GM21367 (cell line): ENCODE measurements around the gene SLC25A41.

ENCODE experiments used
- ATAC-seq: cut with Tn5 transposase; IDR thresholded peaks from one replicate; pipeline ENCODE4 v1.9.1; 2021; ENCODE audit not compliant: unreplicated experiment

The SLC25A41 gene

DNA sequence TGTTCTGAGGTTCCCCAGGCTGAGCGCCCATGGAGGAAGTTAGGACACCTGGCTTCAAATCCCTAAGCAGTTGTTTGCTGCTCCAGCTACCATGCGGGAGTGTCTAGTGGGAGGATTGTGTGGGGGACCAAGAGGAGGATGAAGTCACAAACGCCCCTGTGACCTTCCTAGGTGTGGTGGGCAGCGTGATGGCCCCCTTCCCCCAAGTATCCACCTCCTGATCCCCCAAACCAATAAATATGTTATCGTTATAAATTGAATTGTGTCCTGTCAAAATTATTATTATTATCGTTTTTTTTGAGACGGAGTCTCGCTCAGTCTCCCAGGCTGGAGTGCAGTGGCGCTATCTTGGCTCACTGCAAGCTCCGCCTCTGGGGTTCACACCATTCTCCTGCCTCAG, at the start of gene SLC25A41:
TSS of gene SLC25A41 (minus strand) at position 101 of the 400 bp plus-strand sequence. CDS start at position 31, 70 bp downstream.
- ATAC-seq, result no peak

DNA sequence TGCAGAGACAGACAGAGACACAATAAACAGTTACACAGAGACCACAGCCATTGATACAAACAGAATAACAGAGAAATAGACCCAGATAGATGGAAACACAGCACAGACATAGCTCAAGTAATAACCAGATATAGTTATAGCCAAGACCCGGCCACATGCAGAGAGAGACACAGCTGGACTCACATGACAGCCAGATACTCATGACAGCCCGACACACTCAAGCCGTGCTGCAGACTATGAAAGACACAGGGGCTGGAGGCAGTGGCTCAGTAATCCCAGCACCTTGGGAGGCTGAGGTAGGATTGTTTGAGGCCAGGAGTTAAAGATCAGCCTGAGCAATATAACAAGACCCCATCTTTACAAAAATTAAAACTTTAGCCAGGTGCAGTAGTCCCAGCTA, 49.7 kb upstream of the SLC25A41 start:
- no peak for ATAC-seq

DNA sequence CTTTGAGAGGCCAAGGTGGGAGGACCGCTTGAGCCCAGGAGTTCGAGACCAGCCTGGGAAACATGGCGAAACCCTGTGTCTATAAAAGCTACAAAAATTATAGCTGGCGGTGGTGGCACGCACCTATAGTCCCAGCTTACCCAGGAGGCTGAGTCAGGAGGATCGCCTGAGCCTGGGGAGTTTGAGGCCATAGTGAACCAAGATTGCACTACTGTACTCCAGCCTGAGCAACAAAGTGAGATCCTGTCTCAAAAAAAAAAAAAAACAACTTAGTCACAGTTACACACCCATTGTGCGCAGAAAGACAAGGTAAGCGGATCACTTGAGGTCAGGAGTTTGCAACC, 48.8 kb upstream of the SLC25A41 start:
- no peak for ATAC-seq

DNA sequence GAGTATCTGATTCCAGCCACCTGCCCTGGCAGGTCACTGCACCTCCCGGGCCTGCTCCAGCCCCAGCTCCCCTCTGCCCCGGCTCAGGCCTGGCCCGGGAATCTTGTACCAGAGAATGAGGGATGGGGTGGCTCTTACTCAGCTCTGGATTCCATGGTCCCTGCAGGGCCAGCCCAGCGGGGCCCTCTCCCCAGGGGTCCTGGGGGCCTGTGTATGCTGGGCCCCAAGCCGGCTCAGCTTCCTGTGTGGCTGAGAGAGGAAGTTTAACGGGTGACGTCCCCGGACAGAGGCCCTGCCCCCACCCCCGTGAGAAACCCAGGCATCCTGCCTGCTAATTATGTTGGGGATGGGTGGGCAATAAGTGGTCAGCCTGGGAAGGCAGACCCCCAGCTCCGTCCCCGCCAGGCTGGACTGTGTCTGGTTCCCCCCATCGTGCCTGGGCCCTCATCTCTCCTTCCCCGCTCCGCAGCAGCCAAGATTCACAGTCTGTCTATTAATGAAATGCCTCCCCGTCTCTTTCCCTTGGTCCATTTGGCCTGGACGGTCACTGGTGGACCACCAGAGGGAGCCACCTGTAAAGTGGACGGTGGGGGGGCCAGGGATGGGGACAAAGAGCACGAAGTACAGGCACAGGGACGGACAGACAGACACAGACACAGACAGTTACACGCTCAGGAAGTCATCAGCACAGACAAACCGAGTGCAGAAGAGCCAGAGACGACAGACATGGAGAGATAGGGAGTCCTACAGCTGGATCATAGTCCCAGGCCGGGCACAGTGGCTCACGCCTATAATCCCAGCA, 48.2 kb upstream of the SLC25A41 start, which contains the start of gene DENND1C:
TSS of gene DENND1C (minus strand) at position 247 of the 802 bp plus-strand sequence. CDS start at position 155, 92 bp downstream.
- ATAC-seq, result no peak

DNA sequence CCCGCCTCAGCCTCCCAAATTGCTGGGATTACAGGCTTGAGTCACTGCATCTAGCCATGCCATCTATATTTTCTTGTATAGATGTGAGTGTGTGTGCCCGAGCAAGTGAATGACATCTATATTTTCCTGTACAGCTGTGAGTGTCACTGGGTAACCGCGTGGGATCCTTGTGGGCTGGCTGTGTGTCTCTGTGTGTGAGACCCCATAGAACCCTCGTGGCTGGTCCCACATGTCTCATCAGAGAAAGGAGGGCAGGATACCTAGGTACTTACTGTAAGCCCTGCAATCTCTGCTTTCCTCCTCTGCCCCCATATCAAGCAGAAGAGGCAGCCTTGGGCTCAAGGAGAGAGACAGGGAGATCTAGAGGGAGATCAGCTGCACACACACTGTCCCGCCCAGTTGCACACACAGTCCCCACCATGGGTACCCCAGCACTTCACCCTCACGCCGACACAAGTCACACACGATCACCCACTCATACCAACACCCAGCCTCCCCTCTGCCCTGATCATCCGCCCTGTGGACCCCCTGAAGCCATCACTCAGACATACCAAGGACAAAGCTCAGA, 47.4 kb upstream of the SLC25A41 start:
- no peak for ATAC-seq

DNA sequence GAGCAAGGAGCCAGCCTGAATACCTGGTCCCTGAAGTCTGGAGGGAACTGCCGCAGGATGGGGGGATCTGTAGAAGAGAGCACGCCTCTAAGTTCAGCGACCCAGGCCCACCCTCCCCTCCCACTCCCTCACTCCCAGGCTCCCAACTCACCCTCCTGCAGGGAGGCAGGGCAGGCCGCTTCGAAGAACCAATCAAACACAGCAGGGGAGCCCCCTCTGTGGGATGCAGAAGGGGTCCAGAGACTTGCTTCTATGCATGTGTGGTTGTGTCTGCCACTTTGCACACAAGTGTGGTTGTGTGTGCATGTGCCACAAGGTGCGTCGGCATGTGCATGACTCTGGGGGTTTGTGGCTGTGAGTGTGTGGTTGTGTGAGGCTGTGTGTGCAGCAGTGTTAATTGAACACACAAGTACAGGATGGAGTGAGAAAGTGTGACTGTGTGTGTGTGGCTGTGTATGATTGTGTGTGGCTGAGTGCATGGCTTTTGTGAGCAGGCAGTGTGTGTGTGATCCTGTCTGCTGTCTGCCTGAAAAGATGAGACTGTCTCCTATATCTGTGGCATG, 46.4 kb upstream of the SLC25A41 start:
- ATAC-seq, result no peak

DNA sequence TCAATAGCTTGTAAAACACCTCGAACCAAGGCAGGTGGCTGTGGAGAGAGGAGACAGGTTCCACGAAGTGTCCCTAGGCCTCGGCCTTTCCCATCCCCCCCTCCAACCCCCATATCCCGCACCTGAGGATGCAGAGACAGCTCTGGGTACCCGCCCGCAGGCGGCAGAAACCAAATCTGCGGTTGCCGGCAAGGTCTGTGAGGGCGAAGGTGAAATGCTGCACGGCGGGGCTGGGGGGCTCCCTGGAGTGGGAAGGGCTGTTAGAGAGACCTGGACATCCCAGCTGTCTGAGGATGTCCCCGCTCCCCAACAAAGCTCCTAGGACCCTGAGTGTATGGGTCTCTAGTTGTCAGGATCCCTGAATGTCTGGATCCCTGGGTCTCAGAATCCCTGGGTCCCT, 45.3 kb upstream of the SLC25A41 start:
- no peak for ATAC-seq

DNA sequence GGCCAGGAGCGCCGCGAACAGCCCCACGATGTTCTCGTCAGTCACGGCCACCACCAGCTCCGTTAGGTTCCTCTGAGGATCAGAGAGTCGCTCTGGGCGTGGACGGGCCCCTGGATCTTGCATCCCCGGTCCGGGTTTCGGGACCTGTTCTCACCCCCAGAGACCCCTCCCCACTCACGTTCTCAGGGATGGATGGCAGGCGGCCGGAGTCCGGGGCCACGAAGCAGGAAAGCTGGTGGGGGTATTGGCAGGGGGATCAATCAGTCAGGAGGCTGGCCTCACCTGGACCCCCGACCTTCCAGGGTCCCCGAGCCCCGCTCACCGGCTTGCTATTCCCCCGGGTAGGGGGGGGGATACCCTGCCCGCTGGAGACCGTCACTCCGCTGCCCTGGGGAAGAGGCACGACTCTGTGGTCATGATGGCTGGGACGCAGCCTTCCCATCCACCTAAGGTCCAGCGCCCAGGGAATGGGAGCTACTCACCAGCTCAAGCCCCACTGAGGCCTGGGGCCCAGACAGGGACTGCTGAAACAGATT, 43.4 kb upstream of the SLC25A41 start:
- ATAC-seq, result no peak

DNA sequence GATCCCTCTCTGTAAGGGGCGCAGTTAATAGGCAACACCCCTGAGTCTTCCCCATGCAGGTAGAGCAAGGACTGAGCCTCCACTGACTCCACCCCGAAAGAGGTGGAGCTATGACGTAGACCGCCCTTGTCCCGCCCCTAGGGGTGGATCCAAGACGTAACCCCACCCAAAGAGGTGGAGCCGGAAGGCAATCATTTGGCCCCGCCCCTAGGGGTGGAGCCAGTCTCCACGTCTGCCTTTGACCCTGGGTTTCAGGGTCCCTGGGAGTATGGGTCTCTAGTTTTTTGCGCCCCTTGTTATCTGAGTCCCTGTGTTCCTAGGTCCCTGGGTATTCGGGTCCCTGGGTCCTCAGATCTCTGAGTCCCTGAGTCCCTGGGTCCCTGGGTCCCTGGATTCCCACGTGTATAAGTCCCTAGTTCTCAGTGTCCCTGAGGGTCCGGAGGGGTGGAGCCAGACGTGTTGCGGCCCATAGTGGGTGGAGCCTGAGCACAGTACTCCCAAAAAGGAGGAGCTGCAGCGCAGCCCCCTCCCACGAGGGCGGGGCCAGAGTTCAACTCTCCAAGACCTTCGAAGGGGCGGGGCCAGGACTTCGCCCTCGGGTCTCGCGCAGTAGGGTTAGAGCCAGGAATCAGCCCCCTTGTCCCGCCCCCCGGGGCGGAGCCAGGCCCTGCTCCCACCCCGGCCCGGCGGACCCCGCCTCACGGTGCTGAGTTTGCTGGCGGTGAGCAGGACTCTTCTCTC, 42.8 kb upstream of the SLC25A41 start:
- no peak for ATAC-seq

DNA sequence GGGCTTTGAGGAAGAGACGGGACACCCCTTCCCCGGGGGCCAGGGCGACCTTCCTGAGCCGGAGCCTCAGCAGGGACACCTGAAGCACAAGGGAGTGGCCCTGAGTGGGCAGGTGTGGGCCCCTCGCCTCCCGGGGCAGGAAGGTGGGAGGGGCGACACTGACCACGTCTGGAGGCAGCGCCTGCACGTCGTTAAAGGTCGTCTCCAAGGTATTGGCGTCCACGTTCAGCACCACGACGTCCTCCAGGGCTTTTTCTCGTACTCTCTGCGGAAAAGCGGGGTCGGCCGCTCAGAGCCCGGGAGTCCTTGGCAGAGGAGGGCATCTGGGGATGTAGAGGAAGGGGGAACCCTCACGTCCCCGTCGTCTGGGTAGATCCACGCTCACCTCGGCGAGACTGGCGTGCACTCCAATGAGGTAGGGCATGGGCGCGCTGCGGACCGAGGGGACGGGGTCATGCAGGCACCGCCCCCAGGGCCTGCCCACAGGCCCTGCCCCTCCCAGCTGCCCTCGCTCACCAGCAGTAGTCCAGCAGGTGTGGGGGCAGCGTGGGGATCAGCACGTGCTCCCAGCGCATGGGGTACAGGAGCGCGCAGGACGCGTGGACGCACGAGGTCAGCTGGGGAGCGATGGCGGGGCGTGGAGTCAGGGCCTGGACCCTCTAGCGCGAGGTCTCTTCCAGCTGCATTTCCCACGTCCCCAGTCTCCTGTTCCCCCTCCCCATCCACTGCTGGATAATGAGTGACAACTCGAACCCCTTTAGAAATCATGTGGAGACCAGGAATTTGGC, 42.0 kb upstream of the SLC25A41 start:
- ATAC-seq, result no peak

DNA sequence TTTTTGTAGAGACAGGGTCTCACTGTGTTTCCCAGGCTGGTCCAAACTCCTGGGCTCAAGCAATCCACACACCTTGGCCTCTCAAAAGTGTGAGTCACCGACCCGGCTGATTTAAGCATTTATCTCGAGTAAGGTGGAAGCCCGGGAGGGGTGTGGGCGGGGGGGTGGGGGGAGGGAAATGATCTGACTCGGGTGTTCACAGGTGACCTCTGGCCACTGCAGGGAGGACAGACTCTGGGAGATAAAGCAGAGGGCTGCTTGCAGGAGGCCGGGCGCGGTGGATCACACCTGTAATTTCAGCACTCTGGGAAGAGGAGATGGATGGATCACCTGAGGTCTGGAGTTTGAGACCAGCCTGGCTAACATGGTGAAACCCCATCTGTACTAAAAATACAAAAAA, 40.1 kb upstream of the SLC25A41 start:
- no peak for ATAC-seq

DNA sequence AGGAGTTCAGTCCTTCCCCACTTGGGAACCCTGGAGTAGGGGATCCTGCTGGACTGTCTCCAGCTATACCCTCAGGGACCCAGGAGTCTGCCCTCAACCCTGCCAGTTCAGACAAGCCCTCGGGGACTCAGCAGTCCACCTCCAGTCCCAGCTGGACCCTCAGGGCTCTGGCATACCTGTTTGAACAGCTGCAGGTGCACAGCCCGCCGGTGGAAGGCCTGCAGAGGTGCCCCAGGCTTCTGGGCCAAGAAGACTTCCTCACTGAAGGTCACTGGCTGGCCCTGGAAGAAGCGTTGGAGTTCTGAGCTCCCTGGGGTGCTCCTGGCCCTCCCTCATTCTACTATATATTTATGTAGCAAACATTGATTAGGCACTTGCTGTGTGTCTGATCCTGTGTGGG, 39.1 kb upstream of the SLC25A41 start:
- ATAC-seq, result no peak

DNA sequence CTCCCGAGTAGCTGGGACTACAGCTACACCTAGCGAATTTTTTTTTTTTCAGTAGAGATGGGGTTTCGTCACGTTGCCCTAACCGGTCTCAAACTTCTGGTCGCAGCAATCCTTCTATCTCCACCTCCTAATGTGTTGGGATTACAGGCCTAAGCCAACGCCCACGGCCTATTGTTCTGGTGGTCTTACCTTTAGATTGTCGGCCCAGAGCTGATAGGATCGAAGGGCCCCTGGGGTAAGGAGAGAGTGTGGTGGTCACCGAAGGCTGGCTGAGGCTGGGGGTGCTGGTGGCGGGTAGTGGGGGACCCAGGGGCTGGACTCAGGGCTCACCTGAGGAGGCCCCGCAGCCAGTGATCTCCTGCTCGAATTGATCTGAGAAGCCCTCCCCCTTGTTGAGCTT, 37.5 kb upstream of the SLC25A41 start:
- no peak for ATAC-seq

DNA sequence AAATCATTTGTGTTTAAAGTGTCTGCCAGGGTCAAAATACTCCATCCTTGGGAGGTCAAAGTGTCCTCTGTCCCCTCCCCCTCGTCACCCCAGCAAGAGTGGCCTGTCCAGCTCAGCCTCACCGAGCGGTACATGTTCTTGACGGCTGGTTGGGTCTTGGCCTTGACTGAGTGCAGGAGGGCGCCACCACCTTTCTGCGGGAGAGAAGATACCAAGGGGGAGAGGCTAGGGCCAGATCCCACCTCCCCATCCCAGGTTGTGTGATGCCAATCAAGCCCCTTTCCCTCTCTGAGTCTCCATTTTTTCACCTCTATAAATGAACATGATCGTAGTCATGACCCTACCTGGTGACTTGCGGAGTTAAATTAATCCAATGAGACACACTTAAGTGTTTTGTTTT, 36.6 kb upstream of the SLC25A41 start:
- no peak for ATAC-seq

DNA sequence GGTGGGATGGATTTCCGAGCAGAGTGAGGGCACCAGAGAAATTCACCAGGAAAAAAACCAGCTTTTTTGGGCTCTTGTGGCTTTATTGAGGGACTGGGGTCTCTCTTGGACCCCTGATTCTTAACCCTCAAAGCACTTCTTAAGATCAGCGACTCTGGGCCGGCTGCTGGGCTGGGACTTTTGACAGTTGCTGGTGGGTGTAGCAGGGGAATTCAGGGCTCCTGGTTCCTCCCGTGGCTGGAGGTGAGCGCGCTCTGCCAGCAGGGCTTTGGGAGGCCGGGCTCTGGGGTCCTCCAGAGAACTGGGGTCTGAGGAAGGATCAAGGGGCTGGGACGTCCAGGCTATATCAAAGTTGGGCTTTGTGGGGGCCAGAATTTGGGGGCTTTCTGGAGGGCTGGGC, 33.8 kb upstream of the SLC25A41 start:
- no peak for ATAC-seq

DNA sequence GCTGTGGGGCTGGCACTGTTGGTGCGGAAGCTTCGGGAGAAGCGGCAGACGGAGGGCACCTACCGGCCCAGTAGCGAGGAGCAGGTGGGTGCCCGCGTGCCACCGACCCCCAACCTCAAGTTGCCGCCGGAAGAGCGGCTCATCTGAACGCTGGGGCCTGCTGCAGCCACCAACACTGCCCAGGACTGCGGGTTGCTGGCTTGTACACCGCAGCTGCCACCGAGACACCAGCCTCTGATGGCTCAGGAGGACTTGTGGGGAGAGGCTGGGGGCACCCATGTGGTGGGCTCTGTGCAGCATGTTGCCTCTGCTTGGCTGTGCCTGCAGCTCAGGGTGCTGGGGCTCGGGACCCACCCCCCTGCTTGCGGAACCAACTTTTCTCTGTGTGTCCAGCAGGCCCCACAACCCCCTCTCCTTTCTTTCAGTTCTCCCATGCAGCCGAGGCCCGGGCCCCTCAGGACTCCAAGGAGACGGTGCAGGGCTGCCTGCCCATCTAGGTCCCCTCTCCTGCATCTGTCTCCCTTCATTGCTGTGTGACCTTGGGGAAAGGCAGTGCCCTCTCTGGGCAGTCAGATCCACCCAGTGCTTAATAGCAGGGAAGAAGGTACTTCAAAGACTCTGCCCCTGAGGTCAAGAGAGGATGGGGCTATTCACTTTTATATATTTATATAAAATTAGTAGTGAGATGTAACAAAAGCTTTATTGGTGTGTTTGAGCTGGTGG, 33.1 kb upstream of the SLC25A41 start:
- ATAC-seq, result no peak

DNA sequence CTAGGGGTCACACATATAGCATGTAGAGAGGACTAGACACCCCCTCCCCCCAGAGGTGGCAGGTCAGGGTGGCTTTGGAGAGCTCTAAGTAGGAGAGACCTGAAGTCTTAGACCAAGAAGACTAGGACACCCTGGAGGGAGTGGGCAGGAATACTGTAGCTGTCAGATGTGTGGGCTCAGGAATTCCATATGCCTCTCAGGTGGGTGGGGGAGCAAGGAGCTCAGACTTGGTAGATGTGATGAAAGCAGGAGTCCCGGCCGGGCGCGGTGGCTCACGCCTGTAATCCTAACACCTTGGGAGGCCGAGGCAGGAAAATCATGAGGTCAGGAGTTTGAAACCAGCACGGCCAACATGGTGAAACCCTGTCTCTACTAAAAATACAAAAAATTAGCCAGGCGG, 32.1 kb upstream of the SLC25A41 start:
- no peak for ATAC-seq

DNA sequence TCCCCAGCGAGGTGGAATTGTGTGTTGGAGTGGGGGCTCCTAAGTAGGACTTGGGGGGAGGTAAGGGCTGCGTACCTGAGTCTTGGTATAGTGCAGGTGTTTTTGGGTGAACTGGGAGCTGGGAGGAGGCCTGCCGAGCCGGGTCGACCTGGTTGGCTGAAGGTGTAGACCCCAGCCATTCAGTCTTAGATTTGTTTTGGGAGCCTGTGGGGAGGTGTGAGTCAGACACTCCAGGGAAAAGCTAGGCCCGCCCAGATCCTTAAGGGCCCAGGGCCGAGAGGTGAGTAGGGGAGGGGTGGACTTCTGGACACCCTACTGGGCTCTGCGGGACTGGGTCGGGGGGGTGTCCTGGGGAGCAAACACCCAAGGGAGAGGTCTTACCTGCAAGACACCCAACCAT, 31.4 kb upstream of the SLC25A41 start:
- no peak for ATAC-seq

DNA sequence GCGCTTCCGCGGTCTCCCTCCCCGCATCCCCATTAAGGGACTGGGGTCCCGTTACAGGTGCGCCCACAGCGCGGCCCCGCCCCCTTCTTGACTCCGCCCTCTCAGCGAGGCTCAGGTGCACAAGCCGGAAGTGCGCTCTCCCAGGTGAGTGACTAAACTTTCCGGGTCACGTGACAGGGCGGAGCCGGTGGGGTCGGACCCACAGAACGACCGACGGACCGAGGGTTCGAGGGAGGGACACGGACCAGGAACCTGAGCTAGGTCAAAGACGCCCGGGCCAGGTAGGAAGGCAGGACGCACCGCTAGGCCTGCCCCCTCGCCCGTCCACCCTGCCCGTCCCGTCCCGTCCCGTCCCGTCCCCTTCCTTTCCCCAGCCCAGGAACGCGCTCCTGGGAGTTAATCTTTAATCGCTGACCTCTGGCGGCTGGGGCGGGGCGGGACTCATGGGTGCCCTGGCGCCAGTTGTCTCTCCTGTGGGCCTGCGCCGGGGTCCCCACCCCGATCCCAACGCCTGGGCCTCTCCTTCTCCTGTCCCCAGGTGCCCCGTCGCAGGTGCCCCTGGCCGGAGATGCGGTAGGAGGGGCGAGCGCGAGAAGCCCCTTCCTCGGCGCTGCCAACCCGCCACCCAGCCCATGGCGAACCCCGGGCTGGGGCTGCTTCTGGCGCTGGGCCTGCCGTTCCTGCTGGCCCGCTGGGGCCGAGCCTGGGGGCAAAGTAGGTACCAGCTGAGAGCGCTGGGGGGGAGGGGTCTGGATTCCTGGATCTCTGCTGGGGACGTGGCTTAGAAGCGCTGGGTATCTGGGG, 30.7 kb upstream of the SLC25A41 start, which contains the start of gene CRB3:
TSS of gene CRB3 (plus strand) at position 202 of the 804 bp plus-strand sequence. CDS start at position 633, 431 bp downstream.
- ATAC-seq, result no peak
